Spleen (tissue), 11 donors: ENCODE data around the gene HPGD. TPM values are rescaled to one million over a fixed set of nuclear protein-coding genes. Genes with fewer than 3 reads are reported as not detected.

ENCODE experiments used
- DNase-seq: peaks from one replicate; pipeline ENCODE4 v3.0.0-alpha.2; 2020
- H3K27ac ChIP-seq, 8 donors: fragments of 200-600 bp; sonication (generic) in 7 of 8; 1 replicate in 4 of 8; 2 replicates in 4 of 8; pipeline versions ENCODE4 v1.5.0 to v1.8.0; 2016 to 2021; ENCODE audit warnings: inconsistent platforms in 4 of 8, mild to moderate bottlenecking in 4 of 8, moderate library complexity in 1 of 8
- H3K27me3 ChIP-seq, 7 donors: fragments of 200-600 bp; sonication (generic) in 6 of 7; replicated peaks in 1 of 7; 1 replicate in 4 of 7; 2 replicates in 3 of 7; pipeline versions ENCODE4 v1.5.0 to v1.8.0; 2016 to 2021; ENCODE audit warnings: inconsistent platforms in 3 of 7, mild to moderate bottlenecking in 1 of 7
- H3K36me3 ChIP-seq, 6 donors: fragments of 200-600 bp; sonication (generic) in 5 of 6; 1 replicate in 4 of 6; 2 replicates in 2 of 6; pipeline versions ENCODE4 v1.5.0 to v1.8.0; 2016 to 2021; ENCODE audit warnings: inconsistent platforms in 2 of 6
- H3K4me1 ChIP-seq, 6 donors: fragments of 200-600 bp; sonication (generic) in 5 of 6; 1 replicate in 3 of 6; 2 replicates in 3 of 6; pipeline versions ENCODE4 v1.5.0 to v1.8.0; 2016 to 2021; ENCODE audit warnings: inconsistent platforms in 3 of 6
- H3K4me3 ChIP-seq, 8 donors: fragments of 200-600 bp; sonication (generic) in 7 of 8; 1 replicate in 4 of 8; 2 replicates in 4 of 8; pipeline versions ENCODE4 v1.5.0 to v1.8.0; 2016 to 2021; ENCODE audit warnings: inconsistent platforms in 4 of 8, mild to moderate bottlenecking in 4 of 8, moderate library complexity in 2 of 8
- H3K9me3 ChIP-seq, 8 donors: fragments of 200-600 bp; sonication (generic) in 7 of 8; 1 replicate in 4 of 8; 2 replicates in 4 of 8; pipeline versions ENCODE4 v1.5.0 to v1.8.0; 2016 to 2021; ENCODE audit warnings: inconsistent platforms in 4 of 8
- CTCF ChIP-seq, 11 experiments: fragments of 200-600 bp in 7 of 11; fragments of 450-650 bp in 4 of 11; sonication (generic) in 4 of 11; IDR thresholded peaks in 8 of 11; conservative IDR thresholded peaks in 3 of 11; 1 replicate in 7 of 11; 2 replicates in 4 of 11; pipeline versions ENCODE4 v1.4.0 to v1.8.0; 2016 to 2021; ENCODE audit warnings: antibody characterized with exemption in 11 of 11, inconsistent platforms in 4 of 11, mild to moderate bottlenecking in 1 of 11
- POLR2A ChIP-seq, 3 donors: fragments of 450-650 bp; IDR thresholded peaks; one replicate each; pipeline ENCODE4 v1.5.1; 2017; ENCODE audit warnings: antibody characterized with exemption in 3 of 3, mild to moderate bottlenecking in 1 of 3
- POLR2AphosphoS5 ChIP-seq, 3 donors: sonication (generic); formaldehyde crosslinking; IDR thresholded peaks; one replicate each; pipeline ENCODE4 v1.5.1; 2017; ENCODE audit warnings: antibody characterized with exemption in 3 of 3
- WGBS, 5 donors: extraction: QIAGEN DNeasy Blood & Tissue Kit in 3 of 5; methylation state at CpG; one replicate each; pipeline versions ENCODE4 v1.1.5 to v1.1.7; 2013 to 2018; 5-methylcytosine and 5-hydroxymethylcytosine counted together
- intact Hi-C: fragments of 100-400 bp; cut with DNase I; formaldehyde crosslinking; loops from one replicate; pipeline ENCODE4 v1.15.0; 2023; ENCODE audit warnings: low total_unique reads
- polyA plus RNA-seq, 3 donors: library from polyadenylated mRNA; stranded (reverse); fragments of 200-250 nt; gene quantifications; one replicate each; pipeline ENCODE4 v1.2.1, GENCODE V29; 2013
- total RNA-seq, 7 donors: library from RNA; depleted of rRNA in 3 of 7; stranded (reverse); fragments of >200 nt in 3 of 7; fragmentation: NEBNext Ultra II Directional in 4 of 7; extraction: Animal tissue kit (Norgen Biotek cat#: 25700) in 4 of 7; gene quantifications; one replicate each; pipeline versions ENCODE4 v1.1.0 to v1.2.1, GENCODE V29; 2016 to 2021
- donor health status: healthy with polysubstance abuse.
- donor health status: DM: no; HTN: no; CAD: no; lungs with moderate emphysema.
- donor health status: DM: no; HTN: no; CAD: no.
- donor health status: Bipolar disorder and iron deficiency.
- donor health status: healthy.
- donor health status: DM: no; HTN: no; CAD: no.
- donor health status: DM: yes; HTN: yes; CAD: no.

HPGD gene
- total and polyA plus RNA-seq, 10 donors = 2.6 to 40.5 (median 12.3) TPM

GRCh38 chr4:174517502-174518445, 4.5 kb downstream of the HPGD start:
- DNase-seq = no peak
- Histone ChIP-seq H3K9me3 (no peaks in the 10 kb centered on the region), H3K27me3 (peaks cover 0 to 14% (median 12%) of the 10 kb centered on the region in 7 donors), H3K27ac (peak overlapping the region in 1 of 8 donors; percentile 35), H3K36me3 (no peaks in the 10 kb centered on the region), H3K4me1 (peaks cover 0 to 33% (median 14%) of the 10 kb centered on the region in 6 donors), H3K4me3 (no peak overlapping the region)
- TF ChIP-seq POLR2A (IDR thresholded peaks at IDR 0.05) (no peak), POLR2AphosphoS5 (IDR thresholded peaks at IDR 0.05) (no peak), CTCF (IDR thresholded peaks at IDR 0.05 in 8 of 11, conservative IDR thresholded peaks at IDR 0.05 in 3 of 11) (no peak)
- intact Hi-C loops = no loop called here
- WGBS, 5 donors = 55 to 79% (median 72%) methylated on average over 1 of the region's 1 CpG

DNA sequence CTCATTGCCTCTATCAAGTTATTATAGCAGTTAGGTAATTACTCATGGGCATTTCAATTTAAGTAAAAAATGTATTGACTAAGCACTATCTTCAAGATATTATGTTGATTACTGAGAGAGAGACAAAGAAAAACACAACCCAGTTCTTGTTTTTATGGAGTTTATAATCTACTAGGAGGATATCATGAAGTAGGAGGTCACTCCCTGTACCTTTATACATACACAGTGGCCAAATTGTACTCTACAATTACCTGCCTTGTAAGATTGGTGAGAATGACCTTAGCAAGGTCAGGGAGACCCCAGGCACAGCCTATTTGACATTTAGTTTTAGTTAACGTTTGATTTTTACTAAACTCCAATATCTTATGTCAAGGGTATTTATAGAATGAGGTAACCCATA, 5.5 kb downstream of the HPGD start:
- no peak for DNase-seq
- Histone ChIP-seq H3K27me3 (peaks cover 0 to 4% (median 2%) of the 10 kb centered on the region in 7 donors), H3K4me1 (peaks cover 0 to 23% (median 5%) of the 10 kb centered on the region in 6 donors), H3K36me3 (no peaks in the 10 kb centered on the region), H3K4me3 (no peak overlapping the region), H3K9me3 (no peaks in the 10 kb centered on the region), H3K27ac (no peak overlapping the region)
- TF ChIP-seq POLR2AphosphoS5 (IDR thresholded peaks at IDR 0.05) = no peak
- no peak for TF ChIP-seq POLR2A (IDR thresholded peaks at IDR 0.05)
- TF ChIP-seq CTCF (IDR thresholded peaks at IDR 0.05 in 8 of 11, conservative IDR thresholded peaks at IDR 0.05 in 3 of 11) = no peak
- WGBS, 5 donors = 82 to 91% (median 89%) methylated on average over 1 of the region's 1 CpG
- intact Hi-C loops = no loop called here

DNA sequence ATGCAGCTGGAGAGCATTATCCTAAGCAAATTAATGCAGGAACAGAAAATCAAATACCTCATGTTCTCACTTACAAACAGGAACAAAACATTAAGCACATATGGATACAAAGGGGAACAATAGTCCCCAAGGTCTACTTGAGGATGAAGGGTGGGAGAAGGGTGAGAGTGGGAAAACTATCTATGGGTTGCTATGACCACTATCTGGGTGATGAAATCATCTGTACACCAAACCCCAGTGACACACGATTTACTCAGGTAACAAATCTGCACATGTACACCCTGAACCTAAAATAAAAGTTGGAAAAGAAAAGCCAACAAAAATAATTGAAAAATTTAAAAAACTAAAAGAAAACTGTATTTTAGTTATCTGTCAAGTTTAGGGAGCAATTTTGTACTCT, 5.9 kb downstream of the HPGD start:
- H3K4me3 ChIP-seq = no peak overlapping the region
- H3K27me3 ChIP-seq = no peaks in the 10 kb centered on the region
- no peak for DNase-seq
- TF ChIP-seq POLR2AphosphoS5 (IDR thresholded peaks at IDR 0.05) (no peak), CTCF (IDR thresholded peaks at IDR 0.05 in 8 of 11, conservative IDR thresholded peaks at IDR 0.05 in 3 of 11) (no peak), POLR2A (IDR thresholded peaks at IDR 0.05) (no peak)
- peaks cover 0 to 19% (median 1%) of the 10 kb centered on the region in 6 donors for H3K4me1 ChIP-seq
- WGBS, 5 donors = 77 to 92% (median 77%) methylated on average over 1 of the region's 1 CpG
- intact Hi-C loops = no loop called here
- H3K36me3 ChIP-seq = no peaks in the 10 kb centered on the region
- no peak overlapping the region for H3K27ac ChIP-seq
- H3K9me3 ChIP-seq = no peaks in the 10 kb centered on the region

DNA sequence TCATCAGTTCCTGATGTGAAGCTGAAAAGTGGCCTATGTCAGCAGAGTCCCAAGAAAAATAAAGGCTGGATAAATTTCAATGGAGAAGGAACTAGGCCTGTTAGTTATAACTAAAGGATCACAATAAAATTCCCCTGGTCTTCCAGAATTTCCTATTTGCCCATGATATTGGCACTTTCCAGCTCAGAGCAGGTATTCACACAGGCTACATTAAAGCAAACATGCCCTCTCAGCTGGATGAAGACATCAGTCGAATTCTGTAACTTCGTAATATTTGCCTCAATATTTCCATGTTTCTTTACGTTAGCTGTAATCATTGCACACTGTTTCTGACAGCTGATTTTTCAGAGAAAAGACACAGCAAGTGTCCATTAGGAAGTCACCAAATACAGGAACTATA, 9.5 kb downstream of the HPGD start:
- 59 to 73% (median 62%) methylated on average over 3 of the region's 3 CpGs for WGBS, 5 donors
- no peak overlapping the region for H3K27ac ChIP-seq

More for the DNA sequence above, 9.5 kb downstream of the HPGD start:
- TF ChIP-seq POLR2AphosphoS5 (IDR thresholded peaks at IDR 0.05) = no peak
- TF ChIP-seq CTCF (IDR thresholded peaks at IDR 0.05 in 8 of 11, conservative IDR thresholded peaks at IDR 0.05 in 3 of 11) = no peak
- TF ChIP-seq POLR2A (IDR thresholded peaks at IDR 0.05) = no peak
- H3K36me3 ChIP-seq = no peaks in the 10 kb centered on the region
- H3K27me3 ChIP-seq = no peaks in the 10 kb centered on the region
- H3K9me3 ChIP-seq = no peaks in the 10 kb centered on the region
- no peaks in the 10 kb centered on the region for H3K4me1 ChIP-seq
- intact Hi-C loops = no loop called here
- no peak for DNase-seq
- no peak overlapping the region for H3K4me3 ChIP-seq
